RWPE1 (cell line): ENCODE data around the gene ERGIC1.
A peak's percentile ranks its signal among the peaks of the same experiment; 100 is the strongest.
"Not testable (repeated sequence)": the region's sequence is repeated elsewhere in the genome, so short reads cannot be mapped to it uniquely, and the experiment has no call there.

Experiments used
- CTCF ChIA-PET: fragments of 350-600 bp; sonication (Branson Sonifier 250); formaldehyde crosslinking; extraction: SDS; loops from one replicate; lab custom pipeline; 2021; lab: Yijun Ruan, JAX
- POLR2A ChIA-PET: fragments of 400-600 bp; formaldehyde crosslinking; extraction: SDS; loops from one replicate; lab custom pipeline; 2020; ENCODE audit warnings: antibody characterized with exemption; ENCODE audit not compliant: low non-redundant PET; lab: Yijun Ruan, JAX
- DNase-seq: peaks from one replicate; pipeline ENCODE4 v3.0.0; 2012; ENCODE audit warnings: low spot score
- H3K27ac ChIP-seq: fragments of 450-650 bp; 2 replicates; pipeline ENCODE4 v1.5.1; 2017
- CTCF ChIP-seq: fragments of 450-650 bp; conservative IDR thresholded peaks from 2 replicates; pipeline ENCODE4 v1.5.1; 2017; ENCODE audit warnings: low read depth, mild to moderate bottlenecking

The ERGIC1 gene

GRCh38 chr5:172805736-172806255, 28.3 kb upstream of the ERGIC1 start:
- peak overlapping the region; percentile 18; the same call in 1 of the 2 replicates for H3K27ac ChIP-seq
- POLR2A ChIA-PET = no interaction called here
- no peak for TF ChIP-seq CTCF
- CTCF ChIA-PET = interaction anchor here (0.7 to 1.0 kb wide), 2 partner anchors 34 to 1116 kb away, joined by 3 to 4 read pairs; no protein-coding TSS in a partner anchor
- DNase-seq = no peak

- ChIA-PET CTCF (interaction anchor here (0.5 kb wide), 1 partner anchor 143 kb away, joined by 3 read pairs; no protein-coding TSS in a partner anchor), POLR2A (interaction anchor here (0.6 kb wide), 4 partner anchors 10 to 246 kb away, joined by 3 to 5 read pairs (median 4); no protein-coding TSS in a partner anchor)
- peak; percentile 95 for DNase-seq
- no peak for TF ChIP-seq CTCF
- peak overlapping the region; percentile 66 for H3K27ac ChIP-seq
These were observed 27.0 kb upstream of the ERGIC1 start for GRCh38 chr5:172806897-172807672.

GRCh38 chr5:172807766-172808311, 26.2 kb upstream of the ERGIC1 start:
- CTCF ChIA-PET = no interaction called here
- POLR2A ChIA-PET = interaction anchor here (0.6 kb wide), 4 partner anchors 9 to 245 kb away, joined by 3 to 5 read pairs (median 4); no protein-coding TSS in a partner anchor
- H3K27ac ChIP-seq = peak overlapping the region; percentile 66
- no peak for TF ChIP-seq CTCF
- DNase-seq = no peak

- CTCF ChIA-PET = no interaction called here
- TF ChIP-seq CTCF = no peak
- H3K27ac ChIP-seq = no peak overlapping the region
- no peak for DNase-seq
- POLR2A ChIA-PET = no interaction called here
These were observed 24.3 kb upstream of the ERGIC1 start for GRCh38 chr5:172809774-172810173.

- H3K27ac ChIP-seq, POLR2A ChIA-PET, DNase-seq: not testable (repeated sequence)
- CTCF ChIA-PET = interaction anchor here (1.0 kb wide), 1 partner anchor 14 kb away, joined by 4 read pairs; no protein-coding TSS in a partner anchor
These were observed 23.1 kb upstream of the ERGIC1 start for GRCh38 chr5:172810996-172811395.

GRCh38 chr5:172815631-172816030, 18.4 kb upstream of the ERGIC1 start:
- no peak for TF ChIP-seq CTCF
- CTCF ChIA-PET = interaction anchor here (0.6 to 2.0 kb wide), 3 partner anchors 44 to 1572 kb away, joined by 3 to 6 read pairs (median 4); partner anchors contain the start of gene DUSP1
- H3K27ac ChIP-seq = no peak overlapping the region
- DNase-seq = no peak
- POLR2A ChIA-PET = no interaction called here
